ENCODE data around the gene VAT1.

The VAT1 gene

DNA sequence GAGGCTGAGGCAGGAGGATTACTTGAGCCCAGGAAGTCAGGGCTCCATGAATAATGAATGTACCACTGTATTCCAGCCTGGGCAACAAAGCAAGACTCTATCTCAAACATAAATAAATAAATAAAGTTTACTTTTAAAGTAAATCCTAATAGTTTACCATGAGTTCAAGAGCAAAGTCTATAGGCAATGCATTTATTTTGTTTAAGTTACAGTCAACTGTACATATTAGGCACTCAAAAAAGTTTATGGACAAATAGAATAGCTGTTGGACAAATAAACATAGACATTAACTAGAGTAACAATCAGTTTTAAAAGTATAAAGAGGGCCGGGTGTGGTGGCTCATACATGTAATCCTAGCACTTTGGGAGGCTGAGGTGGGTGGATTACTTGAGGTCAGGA is 54.3 kb downstream of the VAT1 start:
- DNase-seq, result no peak

All from CD4-positive, alpha-beta T cell treated with Interleukin-1 beta for 1 hour (primary cell).